GM23248 (cell line): ENCODE measurements around the gene POLR3A. TPM values are rescaled to one million over a fixed set of nuclear protein-coding genes. Genes with fewer than 3 reads are reported as not detected.

Source experiments
- DNase-seq: peaks from one replicate; pipeline ENCODE4 v3.0.0-alpha.2; 2015
- H2AFZ ChIP-seq: fragments of 200-600 bp; sonication (generic); 2 replicates; pipeline ENCODE4 v1.6.1; 2016; ENCODE audit warnings: antibody characterized with exemption
- H3F3A ChIP-seq: fragments of 200-600 bp; sonication (generic); 2 replicates; pipeline ENCODE4 v1.6.1; 2016; ENCODE audit warnings: mild to moderate bottlenecking, antibody characterized with exemption, mixed run types; ENCODE audit not compliant: insufficient read depth
- H3K27ac ChIP-seq: fragments of 200-600 bp; sonication (generic); 2 replicates; pipeline ENCODE4 v1.5.1; 2016; ENCODE audit warnings: mild to moderate bottlenecking
- H3K27me3 ChIP-seq: fragments of 200-600 bp; sonication (generic); replicated peaks from 2 replicates; pipeline ENCODE4 v1.6.1; 2016; ENCODE audit warnings: mild to moderate bottlenecking; ENCODE audit not compliant: insufficient read depth
- H3K36me3 ChIP-seq: fragments of 200-600 bp; sonication (generic); 2 replicates; pipeline ENCODE4 v1.6.1; 2016; ENCODE audit warnings: low read depth, mild to moderate bottlenecking
- H3K4me1 ChIP-seq: fragments of 200-600 bp; sonication (generic); 2 replicates; pipeline ENCODE4 v1.6.1; 2016; ENCODE audit warnings: mild to moderate bottlenecking; ENCODE audit not compliant: insufficient read depth
- H3K4me2 ChIP-seq: fragments of 200-600 bp; sonication (generic); one replicate; pipeline ENCODE4 v1.6.1; 2016; ENCODE audit warnings: mild to moderate bottlenecking; ENCODE audit not compliant: unreplicated experiment
- H3K4me3 ChIP-seq: fragments of 200-600 bp; sonication (generic); 2 replicates; pipeline ENCODE4 v1.5.1; 2016; ENCODE audit warnings: mild to moderate bottlenecking
- H3K79me2 ChIP-seq: fragments of 200-600 bp; sonication (generic); 2 replicates; pipeline ENCODE4 v1.6.1; 2016; ENCODE audit warnings: mild to moderate bottlenecking; ENCODE audit not compliant: insufficient read depth
- H3K9ac ChIP-seq: fragments of 200-600 bp; sonication (generic); 2 replicates; pipeline ENCODE4 v1.6.1; 2016; ENCODE audit warnings: mild to moderate bottlenecking
- H3K9me2 ChIP-seq: fragments of 200-600 bp; sonication (generic); 2 replicates; pipeline ENCODE4 v1.6.1; 2016; ENCODE audit warnings: mixed run types, mild to moderate bottlenecking, moderate library complexity; ENCODE audit not compliant: insufficient read depth
- H3K9me3 ChIP-seq: fragments of 200-600 bp; sonication (generic); one replicate; pipeline ENCODE4 v1.6.1; 2017; ENCODE audit warnings: low read depth
- H4K20me1 ChIP-seq: fragments of 200-600 bp; sonication (generic); 2 replicates; pipeline ENCODE4 v1.6.0; 2016; ENCODE audit not compliant: insufficient read depth
- EZH2 ChIP-seq: fragments of 200-600 bp; sonication (generic); IDR thresholded peaks from 2 replicates; pipeline ENCODE4 v1.6.1; 2018; ENCODE audit warnings: antibody characterized with exemption, mild to moderate bottlenecking; ENCODE audit not compliant: insufficient read depth, poor library complexity, severe bottlenecking
- EZH2phosphoT487 ChIP-seq: fragments of 200-600 bp; sonication (generic); IDR thresholded peaks from 2 replicates; pipeline ENCODE4 v1.6.1; 2018; ENCODE audit warnings: antibody characterized with exemption, moderate library complexity, mild to moderate bottlenecking, low read depth; ENCODE audit not compliant: insufficient read depth
- WGBS, 2 experiments: methylation state at CpG; one replicate each; pipeline ENCODE4 v1.1.6; 2015 to 2017; ENCODE audit warnings: low lambda C conversion rate in 2 of 2, low coverage in 1 of 2; ENCODE audit errors: missing lambda C conversion rate in 2 of 2; 5-methylcytosine and 5-hydroxymethylcytosine counted together
- in situ Hi-C: fragments of 300-500 bp; cut with MboI; formaldehyde crosslinking; loops from 2 replicates; pipeline ENCODE4 v1.15.0; 2020
- polyA plus RNA-seq: library from polyadenylated mRNA; unstranded; fragments of >200 nt; fragmentation: Nextera tagmentation; extraction: Ambion mirVana; gene quantifications from 2 replicates; pipeline ENCODE4 v1.2.1, GENCODE V29; 2016
- total RNA-seq: library from RNA; depleted of rRNA; stranded (reverse); fragments of >200 nt; shearing (Covaris generic); gene quantifications from 2 replicates; pipeline ENCODE4 v1.2.3, GENCODE V29; 2014

The POLR3A gene
- total and polyA plus RNA-seq, 2 experiments from 2014 or later = 9.2 to 12.8 TPM

DNA sequence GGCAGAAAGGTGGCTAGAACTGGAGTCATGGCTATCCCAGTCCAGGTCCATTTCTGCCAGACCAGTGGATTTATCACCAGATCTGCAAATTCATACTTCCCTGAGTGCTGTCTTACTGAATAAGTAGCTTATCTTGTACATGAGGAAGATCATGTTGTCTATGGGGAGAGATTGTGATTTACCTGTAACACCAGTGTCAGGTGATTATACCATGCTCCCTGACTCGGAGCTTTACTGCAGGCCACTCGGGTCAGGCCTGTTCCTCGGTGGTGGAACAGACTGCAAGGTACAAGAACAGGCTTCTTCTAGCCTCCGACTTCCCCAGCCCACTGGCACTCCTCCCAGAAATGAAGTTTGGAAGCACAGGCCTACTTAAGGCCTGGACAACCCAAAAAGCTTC lies 60.2 kb downstream of the POLR3A start:
- Histone ChIP-seq H2AFZ (no peak overlapping the region), H3K4me2 (no peak overlapping the region), H3K9me2 (no peaks in the 10 kb centered on the region), H3K36me3 (no peaks in the 10 kb centered on the region), H3K4me1 (peaks cover 29% of the 10 kb centered on the region), H3K79me2 (no peaks in the 10 kb centered on the region), H3K9me3 (no peaks in the 10 kb centered on the region), H4K20me1 (no peaks in the 10 kb centered on the region), H3K27ac (no peak overlapping the region), H3K9ac (no peak overlapping the region), H3F3A (peaks cover 31% of the 10 kb centered on the region), H3K27me3 (no peaks in the 10 kb centered on the region), H3K4me3 (no peak overlapping the region)
- TF ChIP-seq EZH2 (no peak), EZH2phosphoT487 (no peak)
- 49 to 64% methylated on average over 4 of the region's 4 CpGs for WGBS, 2 experiments
- in situ Hi-C loops = no loop called here
- no peak for DNase-seq

DNA sequence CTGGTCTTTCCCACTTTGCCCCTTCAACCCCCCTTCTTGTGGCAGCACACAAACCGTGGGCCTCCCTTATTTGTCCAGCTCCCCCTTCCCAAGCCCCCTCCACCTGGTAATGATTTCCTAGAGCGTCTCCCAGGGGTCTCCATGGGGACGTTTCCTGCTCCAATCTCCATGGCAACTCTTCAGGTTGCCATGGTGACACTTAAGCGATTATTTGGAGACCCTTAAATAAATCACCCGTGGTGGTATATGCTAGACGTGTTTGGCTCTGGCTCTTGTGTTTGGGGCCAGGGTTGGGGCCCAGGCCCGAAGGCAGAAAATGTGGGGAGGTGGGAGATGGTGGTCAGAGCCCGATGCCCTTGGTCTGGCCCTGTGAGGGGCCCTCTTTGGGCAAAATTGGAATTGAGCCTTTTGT lies 61.7 kb downstream of the POLR3A start:
- WGBS, 2 experiments = 50 to 51% methylated on average over 8 of the region's 8 CpGs
- H3K9ac ChIP-seq = no peak overlapping the region
- no peak overlapping the region for H2AFZ ChIP-seq
- in situ Hi-C loops = no loop called here
- peaks cover 25% of the 10 kb centered on the region for H3F3A ChIP-seq
- TF ChIP-seq EZH2 (no peak), EZH2phosphoT487 (no peak)
- no peaks in the 10 kb centered on the region for H3K36me3 ChIP-seq
- no peak for DNase-seq
- no peak overlapping the region for H3K4me2 ChIP-seq
- H3K9me3 ChIP-seq = no peaks in the 10 kb centered on the region
- no peak overlapping the region for H3K27ac ChIP-seq
- no peaks in the 10 kb centered on the region for H3K27me3 ChIP-seq
- H3K4me3 ChIP-seq = no peak overlapping the region
- H3K9me2 ChIP-seq = no peaks in the 10 kb centered on the region
- H3K79me2 ChIP-seq = no peaks in the 10 kb centered on the region
- H3K4me1 ChIP-seq = peaks cover 29% of the 10 kb centered on the region
- H4K20me1 ChIP-seq = no peaks in the 10 kb centered on the region

DNA sequence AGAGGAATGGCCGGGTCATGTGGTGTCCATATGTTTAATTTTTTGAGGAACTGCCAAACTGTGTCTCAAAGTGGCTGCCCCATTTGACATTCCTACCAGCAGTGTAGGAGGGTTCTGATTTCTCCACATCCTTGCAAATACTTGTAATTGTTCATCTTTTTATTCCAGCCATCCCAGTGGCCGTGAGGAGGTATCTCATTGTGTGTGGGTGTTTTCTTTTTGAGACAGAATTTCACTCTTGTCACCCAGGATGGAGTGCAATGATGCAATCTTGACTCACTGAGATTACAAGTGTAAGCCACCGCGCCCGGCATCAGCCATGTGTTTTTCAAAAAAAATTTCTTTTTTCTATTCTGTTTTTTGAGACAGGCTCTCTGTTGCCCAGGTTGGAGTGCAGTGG lies 64.0 kb downstream of the POLR3A start:
- no peaks in the 10 kb centered on the region for H3K9me3 ChIP-seq
- H3K9ac ChIP-seq = peak overlapping the region; percentile 28
- peaks cover 6% of the 10 kb centered on the region for H3F3A ChIP-seq
- H3K27me3 ChIP-seq = no peaks in the 10 kb centered on the region
- peaks cover 13% of the 10 kb centered on the region for H3K4me1 ChIP-seq
- H4K20me1 ChIP-seq = no peaks in the 10 kb centered on the region
- H3K36me3 ChIP-seq = no peaks in the 10 kb centered on the region
- H3K79me2 ChIP-seq = no peaks in the 10 kb centered on the region
- no peaks in the 10 kb centered on the region for H3K9me2 ChIP-seq
- 1 to 2% methylated on average over 5 of the region's 5 CpGs for WGBS, 2 experiments
- TF ChIP-seq EZH2 (no peak), EZH2phosphoT487 (no peak)
- peak overlapping the region; percentile 68 for H3K27ac ChIP-seq
- peak overlapping the region; percentile 50 for H3K4me2 ChIP-seq
- 0 out of 2 replicates have a peak overlapping the region, but pooled peaks have one; percentile 4 for H3K4me3 ChIP-seq
- in situ Hi-C loops = no loop called here
- DNase-seq = peak; percentile 95
- H2AFZ ChIP-seq = no peak overlapping the region

DNA sequence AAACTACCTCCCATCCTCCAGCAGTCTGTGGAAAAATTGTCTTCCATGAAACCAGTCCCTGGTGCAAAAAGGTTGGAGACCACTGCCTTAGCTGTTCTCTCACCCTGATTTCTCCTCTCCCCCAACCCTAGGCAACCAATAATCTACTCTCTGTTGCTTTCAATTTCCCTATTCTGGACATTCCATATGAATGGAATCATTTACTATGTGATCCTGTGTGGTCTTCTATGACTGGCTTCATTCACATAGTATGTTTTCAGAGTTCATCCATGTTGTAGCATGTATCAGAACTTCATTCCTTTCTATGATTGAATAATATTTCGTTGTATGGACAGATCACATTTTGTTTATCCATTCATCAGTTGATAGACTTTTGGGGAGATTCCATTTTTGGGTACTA lies 64.5 kb downstream of the POLR3A start:
- H3K4me3 ChIP-seq = 0 out of 2 replicates have a peak overlapping the region, but pooled peaks have one; percentile 4
- no peaks in the 10 kb centered on the region for H3K79me2 ChIP-seq
- peaks cover 13% of the 10 kb centered on the region for H3K4me1 ChIP-seq
- WGBS, 2 experiments = 39 to 44% methylated on average over 1 of the region's 1 CpG
- no peaks in the 10 kb centered on the region for H3K27me3 ChIP-seq
- peaks cover 6% of the 10 kb centered on the region for H3F3A ChIP-seq
- H3K36me3 ChIP-seq = no peaks in the 10 kb centered on the region
- H3K4me2 ChIP-seq = peak overlapping the region; percentile 50
- H2AFZ ChIP-seq = no peak overlapping the region
- TF ChIP-seq EZH2 = no peak
- no peak for TF ChIP-seq EZH2phosphoT487
- H3K27ac ChIP-seq = peak overlapping the region; percentile 68
- in situ Hi-C loops = no loop called here
- H4K20me1 ChIP-seq = no peaks in the 10 kb centered on the region
- H3K9me2 ChIP-seq = no peaks in the 10 kb centered on the region
- DNase-seq = peak; percentile 49
- no peak overlapping the region; the same call in 1 of the 2 replicates for H3K9ac ChIP-seq
- H3K9me3 ChIP-seq = no peaks in the 10 kb centered on the region

DNA sequence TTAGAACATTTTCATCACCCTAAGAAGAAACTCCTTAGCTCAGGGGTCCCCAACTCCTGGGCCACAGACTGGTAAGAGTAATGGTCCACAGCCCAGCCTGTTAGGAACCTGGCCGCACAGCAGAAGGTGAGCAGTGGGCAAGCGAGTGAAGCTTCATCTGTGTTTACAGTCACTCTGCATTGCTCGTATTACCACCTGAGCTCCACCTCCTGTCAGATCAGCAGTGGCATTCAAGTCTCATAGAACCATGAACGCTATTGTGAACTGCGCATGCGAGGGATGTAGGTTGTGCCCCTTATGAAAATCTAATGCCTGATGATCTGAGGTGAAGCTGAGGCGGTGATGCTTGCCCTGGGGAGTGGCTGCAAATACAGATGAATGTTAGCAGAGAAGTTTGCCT lies 65.4 kb downstream of the POLR3A start:
- WGBS, 2 experiments = 95% methylated on average over 7 of the region's 7 CpGs
- no peak overlapping the region for H3K9ac ChIP-seq

More for the DNA sequence above, 65.4 kb downstream of the POLR3A start:
- no peaks in the 10 kb centered on the region for H3K9me2 ChIP-seq
- no peak overlapping the region for H3K27ac ChIP-seq
- no peaks in the 10 kb centered on the region for H3K9me3 ChIP-seq
- no peak overlapping the region for H2AFZ ChIP-seq
- in situ Hi-C loops = no loop called here
- H3K79me2 ChIP-seq = no peaks in the 10 kb centered on the region
- H3K4me1 ChIP-seq = peaks cover 13% of the 10 kb centered on the region
- TF ChIP-seq EZH2 (no peak), EZH2phosphoT487 (no peak)
- H4K20me1 ChIP-seq = no peaks in the 10 kb centered on the region
- H3K4me2 ChIP-seq = no peak overlapping the region
- no peaks in the 10 kb centered on the region for H3K36me3 ChIP-seq
- no peak for DNase-seq
- no peak overlapping the region for H3K4me3 ChIP-seq
- peaks cover 6% of the 10 kb centered on the region for H3F3A ChIP-seq
- no peaks in the 10 kb centered on the region for H3K27me3 ChIP-seq
